Measurements from ENCODE around the gene C2CD2. TPM values are rescaled to one million over a fixed set of nuclear protein-coding genes. Genes with fewer than 3 reads are reported as not detected.

C2CD2 gene
- polyA plus RNA-seq, 1 donor (not counting 4 experiments of a cell fraction or from before 2014, with no cell fraction given) = 39.9 TPM

DNA sequence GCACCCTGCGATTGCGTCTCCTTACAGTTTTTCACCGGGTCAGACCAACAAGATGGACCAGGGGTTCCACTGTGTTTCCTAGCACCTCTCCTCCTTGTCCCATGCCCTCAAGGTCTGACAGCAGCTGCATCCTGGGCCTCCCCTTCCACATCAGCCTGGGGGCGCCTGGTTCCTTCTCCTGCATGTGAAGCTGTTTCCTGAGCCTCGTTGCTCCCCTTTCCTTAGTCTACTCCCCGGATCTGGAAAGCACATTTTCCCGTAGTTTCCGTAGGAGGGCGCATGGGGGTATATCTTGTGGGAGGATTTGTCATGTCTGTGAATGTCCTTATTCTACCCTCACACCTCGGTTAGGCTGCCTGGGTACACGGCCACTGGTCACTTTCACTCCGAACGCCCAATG, 80.8 kb downstream of the C2CD2 start:
- peaks cover 31% of the 10 kb centered on the region for H3K79me2 ChIP-seq (ENCODE audit: control insufficient read depth, insufficient read depth, low read length)
- no peak for FAIRE-seq

DNA sequence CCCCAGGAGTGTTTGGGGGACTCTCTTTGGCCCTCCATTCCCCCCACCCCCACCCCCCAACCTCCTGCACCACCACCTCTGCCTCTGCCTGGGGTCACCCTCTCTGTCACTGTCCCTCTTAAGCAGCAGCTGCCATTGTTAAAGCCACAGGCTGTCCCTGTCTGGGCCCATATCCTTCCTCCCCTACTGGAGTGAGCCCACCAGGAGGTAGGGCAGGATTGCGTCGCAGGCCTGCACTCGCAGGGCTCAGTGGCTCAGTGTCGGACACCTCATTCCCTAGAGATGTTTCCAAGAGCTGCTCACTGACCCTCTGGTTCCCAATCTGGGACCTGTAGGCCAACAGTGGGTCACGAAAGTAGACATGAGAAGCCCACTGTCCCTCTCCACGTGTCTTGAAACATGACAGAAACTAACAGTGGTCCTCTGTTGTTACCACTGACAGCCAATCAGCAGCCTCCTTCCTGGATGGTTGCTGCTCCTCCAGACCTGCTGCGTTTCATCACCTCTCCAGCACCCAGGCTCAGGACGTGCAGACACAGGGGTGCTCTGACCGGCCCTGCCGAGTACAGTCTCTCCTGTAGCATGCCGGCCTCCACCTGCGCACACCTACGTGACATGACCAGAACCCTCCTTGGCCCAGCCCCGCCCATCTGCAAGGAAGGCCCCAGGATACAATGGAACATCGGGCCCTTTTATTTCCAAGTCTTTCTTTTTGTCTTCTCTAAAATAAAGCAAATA, 82.4 kb downstream of the C2CD2 start:
- FAIRE-seq (no peak), DNase-seq (ENCODE audit: low read depth, low spot score) (no peak)
- H3K27me3 ChIP-seq (ENCODE audit: control insufficient read depth, extremely low read depth, insufficient read depth, low read length) = no peaks in the 10 kb centered on the region
- H3K79me2 ChIP-seq (ENCODE audit: control insufficient read depth, insufficient read depth, low read length) = peaks cover 18% of the 10 kb centered on the region
- no peak for TF ChIP-seq EZH2 (IDR thresholded peaks at IDR 0.05; ENCODE audit: low read length)
- TF ChIP-seq, protein P1, sequence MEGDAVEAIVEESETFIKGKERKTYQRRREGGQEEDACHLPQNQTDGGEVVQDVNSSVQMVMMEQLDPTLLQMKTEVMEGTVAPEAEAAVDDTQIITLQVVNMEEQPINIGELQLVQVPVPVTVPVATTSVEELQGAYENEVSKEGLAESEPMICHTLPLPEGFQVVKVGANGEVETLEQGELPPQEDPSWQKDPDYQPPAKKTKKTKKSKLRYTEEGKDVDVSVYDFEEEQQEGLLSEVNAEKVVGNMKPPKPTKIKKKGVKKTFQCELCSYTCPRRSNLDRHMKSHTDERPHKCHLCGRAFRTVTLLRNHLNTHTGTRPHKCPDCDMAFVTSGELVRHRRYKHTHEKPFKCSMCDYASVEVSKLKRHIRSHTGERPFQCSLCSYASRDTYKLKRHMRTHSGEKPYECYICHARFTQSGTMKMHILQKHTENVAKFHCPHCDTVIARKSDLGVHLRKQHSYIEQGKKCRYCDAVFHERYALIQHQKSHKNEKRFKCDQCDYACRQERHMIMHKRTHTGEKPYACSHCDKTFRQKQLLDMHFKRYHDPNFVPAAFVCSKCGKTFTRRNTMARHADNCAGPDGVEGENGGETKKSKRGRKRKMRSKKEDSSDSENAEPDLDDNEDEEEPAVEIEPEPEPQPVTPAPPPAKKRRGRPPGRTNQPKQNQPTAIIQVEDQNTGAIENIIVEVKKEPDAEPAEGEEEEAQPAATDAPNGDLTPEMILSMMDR (optimal IDR thresholded peaks at IDR 0.05 in 1 of 3, IDR thresholded peaks at IDR 0.05 in 1 of 3, conservative IDR thresholded peaks at IDR 0.05 in 1 of 3; ENCODE audit: extremely low read depth in 1 of 3, insufficient read depth in 2 of 3, low read length in 3 of 3) = no peak
- H3K9me1 ChIP-seq (ENCODE audit: control insufficient read depth, extremely low read depth, insufficient read depth, low read length) = no peaks in the 10 kb centered on the region
- H4K20me1 ChIP-seq (ENCODE audit: control insufficient read depth, extremely low read depth, insufficient read depth, low read length) = no peaks in the 10 kb centered on the region
- H3K36me3 ChIP-seq (ENCODE audit: control insufficient read depth in 2 of 2, extremely low read depth in 1 of 2, insufficient read depth in 2 of 2, low read length in 2 of 2) = peaks cover 0 to 1% of the 10 kb centered on the region in 2 experiments
- no peak overlapping the region for H3K4me3 ChIP-seq (ENCODE audit: control insufficient read depth in 2 of 3, extremely low read depth in 1 of 3, insufficient read depth in 2 of 3, low read depth in 1 of 3, low read length in 3 of 3)
- H3K4me1 ChIP-seq (ENCODE audit: control insufficient read depth, extremely low read depth, insufficient read depth, low read length) = no peaks in the 10 kb centered on the region
- no peak overlapping the region for H3K27ac ChIP-seq (ENCODE audit: control insufficient read depth, insufficient read depth, low read length)
- H3K4me2 ChIP-seq (ENCODE audit: control insufficient read depth, extremely low read depth, insufficient read depth, low read depth, low read length) = no peak overlapping the region
- no peaks in the 10 kb centered on the region for H3K9me3 ChIP-seq (ENCODE audit: control insufficient read depth, low read depth, low read length)
- no peak overlapping the region for H3K9ac ChIP-seq (ENCODE audit: control insufficient read depth, extremely low read depth, insufficient read depth, low read length)
- dilution Hi-C loops (cut with MboI; ENCODE audit: extremely low pct_ligation_motif_present, low sequenced_read_pairs) = no loop called here
- no peak overlapping the region for H2AFZ ChIP-seq (ENCODE audit: control insufficient read depth, low read length)

More for the DNA sequence above, 80.8 kb downstream of the C2CD2 start:
- dilution Hi-C loops (cut with MboI; ENCODE audit: extremely low pct_ligation_motif_present, low sequenced_read_pairs) = no loop called here
- Histone ChIP-seq H3K4me1 (ENCODE audit: control insufficient read depth, extremely low read depth, insufficient read depth, low read length) (peaks cover 6% of the 10 kb centered on the region), H3K9me3 (ENCODE audit: control insufficient read depth, low read depth, low read length) (no peaks in the 10 kb centered on the region), H4K20me1 (ENCODE audit: control insufficient read depth, extremely low read depth, insufficient read depth, low read length) (no peaks in the 10 kb centered on the region), H3K9me1 (ENCODE audit: control insufficient read depth, extremely low read depth, insufficient read depth, low read length) (no peaks in the 10 kb centered on the region), H3K27me3 (ENCODE audit: control insufficient read depth, extremely low read depth, insufficient read depth, low read length) (no peaks in the 10 kb centered on the region), H3K9ac (ENCODE audit: control insufficient read depth, extremely low read depth, insufficient read depth, low read length) (no peak overlapping the region), H2AFZ (ENCODE audit: control insufficient read depth, low read length) (no peak overlapping the region), H3K4me2 (ENCODE audit: control insufficient read depth, extremely low read depth, insufficient read depth, low read depth, low read length) (no peak overlapping the region), H3K27ac (ENCODE audit: control insufficient read depth, insufficient read depth, low read length) (no peak overlapping the region), H3K4me3 (ENCODE audit: control insufficient read depth in 2 of 3, extremely low read depth in 1 of 3, insufficient read depth in 2 of 3, low read depth in 1 of 3, low read length in 3 of 3) (no peak overlapping the region), H3K36me3 (ENCODE audit: control insufficient read depth in 2 of 2, extremely low read depth in 1 of 2, insufficient read depth in 2 of 2, low read length in 2 of 2) (peaks cover 0 to 1% of the 10 kb centered on the region in 2 experiments)
- TF ChIP-seq EZH2 (IDR thresholded peaks at IDR 0.05; ENCODE audit: low read length) = no peak
- TF ChIP-seq, protein P1 (optimal IDR thresholded peaks at IDR 0.05 in 1 of 3, IDR thresholded peaks at IDR 0.05 in 1 of 3, conservative IDR thresholded peaks at IDR 0.05 in 1 of 3; ENCODE audit: extremely low read depth in 1 of 3, insufficient read depth in 2 of 3, low read length in 3 of 3) = no peak
- DNase-seq (ENCODE audit: low read depth, low spot score) = no peak
